Body of pancreas (tissue), 4 donors: ENCODE data around the gene TMEM184A. TPM values are rescaled to one million over a fixed set of nuclear protein-coding genes. Genes with fewer than 3 reads are reported as not detected.

Experiments
- ATAC-seq: fragments of 150-250 bp; one replicate; pipeline ENCODE4 v1.9.1; 2016
- DNase-seq, 4 donors: peaks; one replicate each; pipeline ENCODE4 v3.0.0-alpha.2; 2019
- H3K27ac ChIP-seq, 4 donors: fragments of 200-600 bp; sonication (generic); 1 replicate in 3 of 4; 2 replicates in 1 of 4; pipeline versions ENCODE4 v1.5.1 to v1.6.1; 2016 to 2019; ENCODE audit warnings: mild to moderate bottlenecking in 1 of 4, mixed read lengths in 1 of 4, moderate library complexity in 1 of 4
- H3K27me3 ChIP-seq, 2 donors: fragments of 200-600 bp; sonication (generic); one replicate each; pipeline ENCODE4 v1.6.0; 2016; ENCODE audit warnings: mild to moderate bottlenecking in 1 of 2
- H3K36me3 ChIP-seq, 2 donors: fragments of 200-600 bp; sonication (generic); replicated peaks in 1 of 2; 2 replicates each; pipeline ENCODE4 v1.5.1; 2016; ENCODE audit warnings: low read depth in 2 of 2; ENCODE audit not compliant: insufficient read depth in 1 of 2
- H3K4me1 ChIP-seq: fragments of 200-600 bp; sonication (generic); one replicate; pipeline ENCODE4 v1.6.0; 2016
- H3K4me3 ChIP-seq, 2 donors: fragments of 200-600 bp; sonication (generic); 1 replicate in 1 of 2; 2 replicates in 1 of 2; pipeline ENCODE4 v1.5.1; 2016 to 2019
- H3K9me3 ChIP-seq, 3 donors: fragments of 200-600 bp; sonication (generic); 1 replicate in 2 of 3; 2 replicates in 1 of 3; pipeline ENCODE4 v1.5.1; 2016
- POLR2A ChIP-seq, 3 donors: fragments of 450-650 bp; IDR thresholded peaks; one replicate each; pipeline ENCODE4 v1.6.1; 2016; ENCODE audit warnings: antibody characterized with exemption in 3 of 3, mild to moderate bottlenecking in 2 of 3
- WGBS, 2 donors: methylation state at CpG; one replicate each; pipeline ENCODE4 v1.1.5; 2017; 5-methylcytosine and 5-hydroxymethylcytosine counted together
- intact Hi-C: fragments of 100-400 bp; cut with DNase I; formaldehyde crosslinking; loops from one replicate; pipeline ENCODE4 v1.15.1; 2023
- total RNA-seq, 2 donors: library from RNA; depleted of rRNA; stranded (reverse); fragments of >200 nt; gene quantifications; one replicate each; pipeline ENCODE4 v1.1.0, GENCODE V29; 2016
- TF ChIP-seq, protein P1 (sequence below), 7 experiments: fragments of 450-650 bp in 4 of 7; fragments of 200-600 bp in 3 of 7; sonication (generic) in 3 of 7; IDR thresholded peaks; one replicate each; pipeline ENCODE4 v1.5.1; 2016 to 2019; ENCODE audit warnings: antibody characterized with exemption in 7 of 7

TMEM184A gene
- total RNA-seq, 2 donors from 2014 or later, result 21.0 to 65.3 TPM

GRCh38 chr7:1503816-1504775 lies 51.9 kb downstream of the TMEM184A start, which contains the start of gene INTS1:
INTS1 (minus strand) TSS chr7:1504389; CDS start chr7:1503960, 429 bp downstream.
- Histone ChIP-seq H3K27me3 (no peaks in the 10 kb centered on the region), H3K36me3 (peaks cover 0 to 13% of the 10 kb centered on the region in 2 donors), H3K4me3 (peak within 1 kb of the TSS; percentile 71 to 100), H3K27ac (peak within 1 kb of the TSS in 3 of 4 donors; percentile 75 to 91 (median 79)), H3K4me1 (peaks cover 63% of the 10 kb centered on the region), H3K9me3 (no peaks in the 10 kb centered on the region)
- ATAC-seq, result peak; percentile 84
- TF ChIP-seq, protein P1, sequence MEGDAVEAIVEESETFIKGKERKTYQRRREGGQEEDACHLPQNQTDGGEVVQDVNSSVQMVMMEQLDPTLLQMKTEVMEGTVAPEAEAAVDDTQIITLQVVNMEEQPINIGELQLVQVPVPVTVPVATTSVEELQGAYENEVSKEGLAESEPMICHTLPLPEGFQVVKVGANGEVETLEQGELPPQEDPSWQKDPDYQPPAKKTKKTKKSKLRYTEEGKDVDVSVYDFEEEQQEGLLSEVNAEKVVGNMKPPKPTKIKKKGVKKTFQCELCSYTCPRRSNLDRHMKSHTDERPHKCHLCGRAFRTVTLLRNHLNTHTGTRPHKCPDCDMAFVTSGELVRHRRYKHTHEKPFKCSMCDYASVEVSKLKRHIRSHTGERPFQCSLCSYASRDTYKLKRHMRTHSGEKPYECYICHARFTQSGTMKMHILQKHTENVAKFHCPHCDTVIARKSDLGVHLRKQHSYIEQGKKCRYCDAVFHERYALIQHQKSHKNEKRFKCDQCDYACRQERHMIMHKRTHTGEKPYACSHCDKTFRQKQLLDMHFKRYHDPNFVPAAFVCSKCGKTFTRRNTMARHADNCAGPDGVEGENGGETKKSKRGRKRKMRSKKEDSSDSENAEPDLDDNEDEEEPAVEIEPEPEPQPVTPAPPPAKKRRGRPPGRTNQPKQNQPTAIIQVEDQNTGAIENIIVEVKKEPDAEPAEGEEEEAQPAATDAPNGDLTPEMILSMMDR (IDR thresholded peaks at IDR 0.05), result peak; percentile 56 to 100 (median 94)
- peak; percentile 68 to 76 (median 75) for TF ChIP-seq POLR2A (IDR thresholded peaks at IDR 0.05)
- intact Hi-C loops, result loop anchor here (5.0 kb wide), 1 partner anchor 43 kb away; no protein-coding TSS in a partner anchor
- peak; percentile 92 to 95 (median 93) for DNase-seq
- WGBS, 2 donors, result 0 to 1% methylated on average over 9 to 117 of the region's 118 CpGs

GRCh38 chr7:1503390-1503789 lies 52.6 kb downstream of the TMEM184A start:
- H3K4me3 ChIP-seq, result peak overlapping the region; percentile 71 to 100
- H3K9me3 ChIP-seq, result no peaks in the 10 kb centered on the region
- ATAC-seq (no peak), DNase-seq (no peak)
- 16 to 25% methylated on average over 16 to 24 of the region's 24 CpGs for WGBS, 2 donors
- no peak overlapping the region for H3K27ac ChIP-seq
- intact Hi-C loops, result loop anchor here (5.0 kb wide), 1 partner anchor 44 kb away; no protein-coding TSS in a partner anchor
- H3K27me3 ChIP-seq, result no peaks in the 10 kb centered on the region
- H3K4me1 ChIP-seq, result peaks cover 56% of the 10 kb centered on the region
- peaks cover 0 to 18% of the 10 kb centered on the region in 2 donors for H3K36me3 ChIP-seq
- TF ChIP-seq, protein P1 (IDR thresholded peaks at IDR 0.05), result no peak
- TF ChIP-seq POLR2A (IDR thresholded peaks at IDR 0.05), result no peak

GRCh38 chr7:1502845-1503244 lies 53.2 kb downstream of the TMEM184A start:
- DNase-seq, result no peak
- H3K9me3 ChIP-seq, result no peaks in the 10 kb centered on the region
- no peaks in the 10 kb centered on the region for H3K27me3 ChIP-seq
- 68 to 75% methylated on average over 9 to 20 of the region's 20 CpGs for WGBS, 2 donors
- H3K27ac ChIP-seq, result no peak overlapping the region
- ATAC-seq, result no peak
- intact Hi-C loops, result loop anchor here (5.0 kb wide), 1 partner anchor 44 kb away; no protein-coding TSS in a partner anchor
- peaks cover 0 to 23% of the 10 kb centered on the region in 2 donors for H3K36me3 ChIP-seq
- H3K4me1 ChIP-seq, result peaks cover 51% of the 10 kb centered on the region
- TF ChIP-seq, protein P1 (IDR thresholded peaks at IDR 0.05), result no peak
- no peak for TF ChIP-seq POLR2A (IDR thresholded peaks at IDR 0.05)
- no peak overlapping the region for H3K4me3 ChIP-seq

DNA sequence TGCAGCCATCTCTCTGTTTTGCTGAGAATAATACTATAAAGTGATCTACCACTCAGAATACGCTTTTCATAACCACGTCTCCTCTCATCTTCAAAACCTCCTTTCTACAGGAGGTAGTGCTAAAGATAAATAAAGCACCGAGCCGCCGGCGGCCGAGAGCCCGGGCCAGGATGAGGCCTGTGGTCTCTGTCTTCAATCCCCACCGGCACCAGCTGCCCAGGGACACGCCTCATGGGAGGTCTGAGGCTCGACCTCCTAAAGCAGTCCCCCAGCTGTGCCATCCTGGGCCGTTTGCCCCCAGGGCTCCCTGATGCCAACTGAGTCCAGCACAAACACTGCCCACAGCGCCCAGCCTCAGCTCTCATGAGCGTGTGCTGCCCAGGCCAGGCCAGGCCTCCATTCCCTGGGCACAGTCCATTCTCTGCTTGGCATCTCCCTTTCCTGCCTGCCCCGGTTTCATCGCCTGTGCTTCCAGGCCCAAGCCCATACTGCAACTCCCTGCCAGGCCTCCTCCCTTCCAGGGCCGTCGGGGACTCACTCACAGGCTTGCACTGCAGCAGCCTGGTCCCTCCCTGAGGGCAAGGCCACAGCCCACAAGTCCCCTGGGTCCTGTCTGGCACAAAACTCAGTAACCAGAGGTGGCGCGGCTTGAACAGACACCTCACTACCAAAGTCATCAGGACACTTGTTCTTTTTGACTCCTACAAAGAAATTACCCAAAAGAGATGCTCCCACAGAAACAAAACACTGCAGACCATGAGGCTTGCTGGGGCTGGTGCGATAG lies 54.3 kb downstream of the TMEM184A start:
- WGBS, 2 donors, result 83 to 85% methylated on average over 17 to 21 of the region's 21 CpGs
- Histone ChIP-seq H3K9me3 (no peaks in the 10 kb centered on the region), H3K27me3 (no peaks in the 10 kb centered on the region), H3K27ac (no peak overlapping the region), H3K4me1 (peaks cover 39% of the 10 kb centered on the region), H3K4me3 (no peak overlapping the region), H3K36me3 (peaks cover 0 to 31% of the 10 kb centered on the region in 2 donors)
- intact Hi-C loops, result loop anchor here (5.0 kb wide), 1 partner anchor 46 kb away; no protein-coding TSS in a partner anchor
- TF ChIP-seq POLR2A (IDR thresholded peaks at IDR 0.05), result no peak
- TF ChIP-seq, protein P1 (IDR thresholded peaks at IDR 0.05), result no peak
- DNase-seq (no peak), ATAC-seq (no peak)
